Stomach smooth muscle (tissue), 2 donors: ENCODE measurements around the gene ST3GAL3.

Source experiments
- H3K27ac ChIP-seq: one replicate; pipeline ENCODE4 v1.7.0; 2013; ENCODE audit warnings: mild to moderate bottlenecking, low read length, inconsistent platforms
- H3K27me3 ChIP-seq, 2 donors: one replicate each; pipeline ENCODE4 v1.7.0; 2013; ENCODE audit warnings: low read length in 2 of 2; ENCODE audit not compliant: insufficient read depth in 2 of 2, control insufficient read depth in 1 of 2
- H3K36me3 ChIP-seq, 2 donors: one replicate each; pipeline ENCODE4 v1.7.0; 2013; ENCODE audit warnings: low read length in 2 of 2; ENCODE audit not compliant: control insufficient read depth in 2 of 2, insufficient read depth in 2 of 2
- H3K4me1 ChIP-seq: one replicate; pipeline ENCODE4 v1.7.0; 2013; ENCODE audit warnings: low read length; ENCODE audit not compliant: control insufficient read depth, insufficient read depth
- H3K4me3 ChIP-seq, 2 donors: one replicate each; pipeline ENCODE4 v1.7.0; 2013; ENCODE audit warnings: low read length in 2 of 2
- H3K9ac ChIP-seq, 2 donors: one replicate each; pipeline ENCODE4 v1.7.0; 2013; ENCODE audit warnings: low read length in 2 of 2, mild to moderate bottlenecking in 1 of 2
- H3K9me3 ChIP-seq, 2 donors: one replicate each; pipeline ENCODE4 v1.7.0; 2013; ENCODE audit warnings: low read length in 2 of 2; ENCODE audit not compliant: control insufficient read depth in 2 of 2
- donor health status: healthy.
- donor health status: Pancreatic carcinoma.

Gene ST3GAL3

DNA sequence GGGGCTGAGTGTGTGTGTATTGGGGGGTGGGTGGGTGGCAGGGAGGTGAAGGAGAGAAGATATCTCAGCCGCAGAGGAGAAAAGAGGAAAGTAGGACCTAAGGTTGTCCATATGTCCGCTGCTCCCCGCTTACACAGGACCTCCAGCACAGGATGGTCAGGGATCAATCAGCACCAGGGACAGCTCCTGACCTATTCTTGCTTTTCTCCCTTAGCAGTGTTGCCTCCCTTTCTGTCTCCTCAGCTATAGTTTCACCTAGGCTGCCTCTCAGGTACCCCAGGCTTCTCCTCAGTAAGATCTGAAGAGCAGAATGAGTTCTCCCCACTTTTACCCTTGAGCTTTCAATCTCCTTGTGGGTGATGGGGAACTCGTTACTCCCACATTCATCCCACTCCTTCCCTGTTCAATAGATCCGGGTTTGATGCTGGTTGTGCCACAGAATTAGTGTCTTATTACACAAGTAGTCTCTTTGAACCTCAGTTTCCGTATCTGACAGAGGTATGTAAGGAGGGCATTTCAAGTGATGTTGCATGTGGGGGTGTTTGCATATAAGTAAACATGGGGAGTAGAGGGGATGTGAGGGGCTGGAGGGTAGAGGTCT lies 261.1 kb downstream of the ST3GAL3 start:
- Histone ChIP-seq H3K4me3 (no peak overlapping the region), H3K9ac (no peak overlapping the region), H3K27me3 (no peaks in the 10 kb centered on the region), H3K9me3 (no peaks in the 10 kb centered on the region), H3K27ac (no peak overlapping the region), H3K4me1 (peaks cover 12% of the 10 kb centered on the region), H3K36me3 (peaks cover 13 to 25% of the 10 kb centered on the region in 2 donors)

DNA sequence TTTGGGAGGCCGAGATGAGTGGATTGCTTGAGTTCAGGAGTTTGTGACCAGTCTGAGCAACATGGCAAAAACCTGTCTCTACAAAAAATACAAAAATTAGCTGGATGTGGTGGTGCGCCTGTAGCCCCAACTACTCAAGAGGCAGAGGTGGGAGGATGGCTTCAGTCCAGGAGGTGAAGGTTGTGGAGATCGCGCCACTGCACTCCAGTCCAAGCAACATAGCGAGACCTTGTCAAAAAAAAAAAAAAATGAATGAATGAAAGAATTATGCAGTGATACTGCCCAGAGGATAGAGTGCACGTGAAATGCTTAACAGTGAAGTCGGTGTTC lies 262.0 kb downstream of the ST3GAL3 start:
- Histone ChIP-seq H3K4me3 (peak overlapping the region; percentile 97 to 99), H3K27ac (no peak overlapping the region), H3K9me3 (no peaks in the 10 kb centered on the region), H3K27me3 (no peaks in the 10 kb centered on the region), H3K9ac (no peak overlapping the region), H3K4me1 (peaks cover 19% of the 10 kb centered on the region), H3K36me3 (peaks cover 11 to 24% of the 10 kb centered on the region in 2 donors)

DNA sequence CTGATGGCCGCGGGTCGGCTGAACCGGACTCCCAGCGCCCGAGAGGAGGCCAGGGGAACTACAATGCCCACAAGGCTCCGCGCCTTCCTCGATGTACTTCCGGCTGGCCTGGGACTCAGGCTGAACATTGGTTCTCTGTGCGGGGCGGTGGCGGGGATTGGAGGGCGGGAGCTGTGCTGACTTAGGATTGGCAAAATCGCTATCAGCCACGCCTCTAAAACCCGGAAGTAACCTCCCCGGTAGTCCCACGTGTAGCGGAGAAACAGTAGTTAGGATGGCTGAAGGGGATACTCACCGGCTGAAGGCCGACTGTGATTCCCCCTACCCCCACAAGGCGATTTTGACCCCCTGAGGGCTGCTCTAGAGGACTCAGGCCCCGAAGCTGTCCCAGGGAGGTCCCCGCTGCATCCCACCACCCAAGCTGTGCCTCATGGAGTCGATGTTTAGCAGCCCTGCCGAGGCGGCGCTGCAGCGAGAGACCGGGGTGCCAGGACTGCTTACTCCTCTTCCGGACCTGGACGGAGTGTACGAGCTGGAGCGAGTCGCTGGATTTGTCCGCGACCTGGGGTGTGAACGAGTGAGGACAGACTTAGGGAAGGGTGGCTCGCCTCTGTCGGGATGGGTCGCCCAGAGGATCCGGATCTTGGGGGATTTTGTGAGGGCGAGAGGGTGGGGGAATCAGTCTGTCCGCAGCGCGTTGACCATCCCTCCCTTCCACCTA lies 262.6 kb downstream of the ST3GAL3 start, which contains the start of gene DPH2:
Gene DPH2 (plus strand): TSS at position 265 of the 721 bp plus-strand sequence. CDS start 166 bp downstream, at position 431.
- Histone ChIP-seq H3K36me3 (peaks cover 7 to 20% of the 10 kb centered on the region in 2 donors), H3K4me1 (peaks cover 21% of the 10 kb centered on the region), H3K4me3 (peak within 1 kb of the TSS; percentile 97 to 99), H3K9me3 (no peaks in the 10 kb centered on the region), H3K27me3 (no peaks in the 10 kb centered on the region), H3K9ac (peak within 1 kb of the TSS; percentile 80 to 84), H3K27ac (peak within 1 kb of the TSS; percentile 24)

DNA sequence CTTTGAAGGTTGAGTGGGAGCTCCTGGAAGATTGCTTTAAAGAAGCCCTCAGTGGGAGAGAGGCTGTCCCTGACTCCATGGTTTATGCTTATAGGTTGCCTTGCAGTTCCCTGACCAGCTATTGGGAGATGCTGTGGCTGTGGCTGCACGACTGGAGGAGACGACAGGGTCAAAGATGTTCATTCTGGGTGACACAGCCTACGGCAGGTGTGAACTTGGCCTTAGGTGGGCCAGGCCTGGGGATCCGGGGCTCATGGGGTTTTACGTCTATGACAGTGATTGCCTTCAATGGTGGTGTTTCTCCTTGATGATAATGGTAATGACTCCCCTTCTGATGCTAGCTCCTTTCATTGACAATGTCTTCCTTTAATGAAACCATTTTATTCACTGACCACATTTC lies 263.2 kb downstream of the ST3GAL3 start:
- no peaks in the 10 kb centered on the region for H3K9me3 ChIP-seq
- H3K9ac ChIP-seq: peak overlapping the region; percentile 80 to 84
- peaks cover 25% of the 10 kb centered on the region for H3K4me1 ChIP-seq
- H3K27ac ChIP-seq: peak overlapping the region; percentile 24
- H3K36me3 ChIP-seq: peaks cover 7 to 20% of the 10 kb centered on the region in 2 donors
- no peaks in the 10 kb centered on the region for H3K27me3 ChIP-seq
- H3K4me3 ChIP-seq: peak overlapping the region; percentile 97 to 99

DNA sequence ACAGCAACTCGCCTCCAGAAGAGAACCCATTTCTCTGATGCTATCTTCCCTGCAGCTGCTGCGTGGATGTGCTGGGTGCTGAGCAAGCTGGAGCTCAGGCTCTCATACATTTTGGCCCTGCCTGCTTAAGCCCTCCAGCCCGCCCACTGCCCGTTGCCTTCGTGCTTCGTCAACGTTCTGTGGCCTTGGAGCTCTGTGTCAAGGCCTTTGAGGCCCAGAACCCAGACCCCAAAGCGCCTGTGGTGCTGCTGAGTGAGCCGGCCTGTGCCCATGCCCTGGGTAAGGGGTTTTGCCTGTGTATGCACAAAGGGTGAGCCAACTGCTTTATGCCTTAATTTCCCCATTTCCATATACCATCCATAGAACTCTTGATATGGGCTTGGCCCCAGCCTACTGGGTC lies 263.6 kb downstream of the ST3GAL3 start:
- H3K9me3 ChIP-seq: no peaks in the 10 kb centered on the region
- no peak overlapping the region for H3K9ac ChIP-seq
- peaks cover 29% of the 10 kb centered on the region for H3K4me1 ChIP-seq
- H3K4me3 ChIP-seq: peak overlapping the region in 1 of 2 donors; percentile 97
- peaks cover 7 to 19% of the 10 kb centered on the region in 2 donors for H3K36me3 ChIP-seq
- no peaks in the 10 kb centered on the region for H3K27me3 ChIP-seq
- H3K27ac ChIP-seq: no peak overlapping the region

DNA sequence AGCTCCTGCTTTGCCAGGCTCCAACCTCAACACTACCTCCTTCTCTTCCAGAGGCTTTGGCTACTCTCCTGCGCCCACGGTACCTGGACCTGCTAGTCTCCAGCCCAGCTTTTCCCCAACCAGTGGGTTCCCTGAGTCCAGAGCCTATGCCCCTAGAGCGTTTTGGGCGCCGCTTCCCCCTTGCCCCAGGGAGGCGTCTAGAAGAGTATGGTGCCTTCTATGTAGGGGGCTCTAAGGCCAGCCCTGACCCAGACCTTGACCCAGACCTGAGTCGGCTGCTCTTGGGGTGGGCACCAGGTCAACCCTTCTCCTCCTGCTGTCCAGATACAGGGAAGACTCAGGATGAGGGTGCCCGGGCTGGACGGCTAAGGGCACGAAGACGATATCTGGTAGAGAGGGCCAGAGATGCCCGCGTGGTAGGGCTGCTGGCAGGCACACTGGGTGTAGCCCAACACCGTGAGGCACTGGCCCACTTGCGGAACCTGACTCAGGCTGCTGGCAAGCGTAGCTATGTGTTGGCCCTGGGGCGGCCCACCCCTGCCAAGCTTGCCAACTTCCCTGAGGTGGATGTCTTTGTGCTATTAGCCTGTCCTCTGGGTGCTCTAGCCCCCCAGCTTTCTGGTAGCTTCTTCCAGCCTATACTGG lies 264.1 kb downstream of the ST3GAL3 start:
- Histone ChIP-seq H3K27ac (no peak overlapping the region), H3K36me3 (peaks cover 11 to 19% of the 10 kb centered on the region in 2 donors), H3K9ac (no peak overlapping the region), H3K9me3 (no peaks in the 10 kb centered on the region), H3K27me3 (no peaks in the 10 kb centered on the region), H3K4me1 (peaks cover 34% of the 10 kb centered on the region), H3K4me3 (no peak overlapping the region)

DNA sequence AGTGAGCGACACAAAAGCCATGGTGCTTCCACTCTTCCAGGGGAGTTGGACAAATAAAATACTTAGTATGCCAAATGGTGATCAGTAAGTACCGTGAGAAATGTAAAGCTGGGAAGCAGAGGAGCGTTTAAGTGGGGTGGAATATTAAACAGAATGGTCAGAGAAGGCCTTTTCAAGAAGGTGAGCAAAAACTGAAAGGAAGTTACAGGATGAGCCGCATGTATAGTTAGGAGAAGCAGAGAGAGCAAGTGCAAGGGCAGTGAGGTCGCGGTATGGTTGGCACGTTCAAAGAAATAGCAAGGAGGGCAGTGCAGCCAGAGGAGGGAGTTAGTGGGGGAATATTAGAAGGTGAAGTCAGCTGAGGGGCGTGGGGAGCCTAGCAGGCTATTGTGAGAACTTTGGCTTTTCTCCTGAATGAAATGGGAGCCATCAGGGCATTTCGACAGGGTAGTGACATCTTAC lies 266.7 kb downstream of the ST3GAL3 start:
- peak overlapping the region; percentile 87 to 91 for H3K4me3 ChIP-seq
- no peaks in the 10 kb centered on the region for H3K9me3 ChIP-seq
- peaks cover 51% of the 10 kb centered on the region for H3K4me1 ChIP-seq
- H3K36me3 ChIP-seq: peaks cover 25 to 28% of the 10 kb centered on the region in 2 donors
- H3K9ac ChIP-seq: peak overlapping the region; percentile 89 to 91
- peak overlapping the region; percentile 92 for H3K27ac ChIP-seq
- no peaks in the 10 kb centered on the region for H3K27me3 ChIP-seq

DNA sequence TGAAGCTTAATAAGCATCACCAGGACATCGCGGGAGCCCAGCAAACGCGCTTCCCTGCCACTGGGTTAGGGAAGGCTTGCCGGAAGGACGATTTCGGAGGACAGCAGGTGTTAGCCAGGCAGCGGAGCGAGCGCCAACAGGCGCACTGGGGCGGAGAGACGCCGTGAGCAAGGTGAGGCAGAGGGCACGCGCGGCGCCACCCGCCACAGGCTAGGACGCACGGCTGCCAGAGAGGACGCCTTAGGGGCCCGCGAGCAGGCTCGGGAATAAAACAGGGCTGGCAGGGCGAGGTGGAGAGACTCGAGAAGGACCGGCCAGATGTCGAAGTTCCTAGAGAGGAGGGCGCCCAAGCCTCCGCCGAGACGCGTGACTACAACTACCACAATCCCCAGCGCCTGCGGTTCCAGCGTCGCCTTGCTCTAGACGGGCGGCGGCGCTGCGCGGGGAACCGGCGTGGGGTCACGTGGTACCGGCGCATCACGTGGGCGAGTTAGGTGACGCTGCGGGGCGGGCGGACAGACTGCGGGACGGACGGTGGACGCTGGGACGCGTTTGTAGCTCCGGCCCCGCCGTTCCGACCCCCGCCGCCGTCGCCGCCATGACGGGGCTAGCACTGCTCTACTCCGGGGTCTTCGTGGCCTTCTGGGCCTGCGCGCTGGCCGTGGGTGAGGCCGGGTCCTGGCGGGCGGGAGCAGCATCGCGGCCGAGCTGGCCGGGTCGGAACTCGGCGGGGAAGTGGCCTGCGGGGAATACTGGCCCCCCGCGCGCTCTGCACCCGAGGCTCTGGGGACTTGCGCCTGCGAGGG lies 267.3 kb downstream of the ST3GAL3 start, which contains the start of gene ATP6V0B:
Gene ATP6V0B (plus strand): TSS at position 518 of the 806 bp plus-strand sequence. CDS start 81 bp downstream, at position 599.
- Histone ChIP-seq H3K9me3 (no peaks in the 10 kb centered on the region), H3K27me3 (no peaks in the 10 kb centered on the region), H3K27ac (peak within 1 kb of the TSS; percentile 92), H3K36me3 (peaks cover 25 to 28% of the 10 kb centered on the region in 2 donors), H3K4me1 (peaks cover 51% of the 10 kb centered on the region), H3K9ac (peak within 1 kb of the TSS; percentile 89 to 91), H3K4me3 (peak within 1 kb of the TSS; percentile 87 to 91)

DNA sequence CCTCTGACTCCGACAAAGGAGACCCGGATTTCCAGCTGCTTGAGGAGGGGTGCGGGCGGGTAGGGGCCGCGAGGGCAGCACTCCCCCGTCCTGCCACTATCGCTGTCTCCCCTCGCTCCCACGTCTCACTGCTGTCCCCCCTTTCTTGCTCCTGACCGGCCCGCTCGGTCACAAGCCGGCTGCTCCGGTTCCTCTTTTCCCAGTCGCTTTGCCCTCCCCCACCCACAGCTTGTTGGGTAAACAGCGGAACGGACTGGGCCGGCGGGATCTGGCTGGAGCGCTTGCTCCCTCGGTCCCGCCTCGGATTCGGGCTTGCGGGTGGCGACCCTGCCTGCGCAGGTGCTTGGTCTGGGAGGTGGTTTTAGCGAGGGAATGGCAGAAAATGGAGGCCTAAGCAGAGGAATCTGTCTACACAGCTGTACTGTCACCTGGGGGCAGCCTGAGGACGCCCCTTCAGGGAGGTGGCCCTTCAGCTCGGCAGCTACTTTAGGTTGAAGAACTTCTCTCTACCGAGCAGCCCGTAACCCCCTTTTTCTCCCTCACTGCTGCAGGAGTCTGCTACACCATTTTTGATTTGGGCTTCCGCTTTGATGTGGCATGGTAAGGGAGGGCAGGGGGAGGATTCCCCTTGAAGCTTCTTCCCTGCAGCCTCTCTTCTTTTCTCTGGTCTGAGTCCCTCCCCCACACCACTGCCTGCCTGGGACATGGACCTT lies 268.1 kb downstream of the ST3GAL3 start:
- Histone ChIP-seq H3K27me3 (no peaks in the 10 kb centered on the region), H3K4me3 (peak overlapping the region; percentile 87 to 91), H3K36me3 (peaks cover 25 to 28% of the 10 kb centered on the region in 2 donors), H3K4me1 (peaks cover 54% of the 10 kb centered on the region), H3K9ac (peak overlapping the region; percentile 83 to 89), H3K9me3 (no peaks in the 10 kb centered on the region), H3K27ac (peak overlapping the region; percentile 92)
